ENCODE data around the gene METTL25B.

The METTL25B gene

DNA sequence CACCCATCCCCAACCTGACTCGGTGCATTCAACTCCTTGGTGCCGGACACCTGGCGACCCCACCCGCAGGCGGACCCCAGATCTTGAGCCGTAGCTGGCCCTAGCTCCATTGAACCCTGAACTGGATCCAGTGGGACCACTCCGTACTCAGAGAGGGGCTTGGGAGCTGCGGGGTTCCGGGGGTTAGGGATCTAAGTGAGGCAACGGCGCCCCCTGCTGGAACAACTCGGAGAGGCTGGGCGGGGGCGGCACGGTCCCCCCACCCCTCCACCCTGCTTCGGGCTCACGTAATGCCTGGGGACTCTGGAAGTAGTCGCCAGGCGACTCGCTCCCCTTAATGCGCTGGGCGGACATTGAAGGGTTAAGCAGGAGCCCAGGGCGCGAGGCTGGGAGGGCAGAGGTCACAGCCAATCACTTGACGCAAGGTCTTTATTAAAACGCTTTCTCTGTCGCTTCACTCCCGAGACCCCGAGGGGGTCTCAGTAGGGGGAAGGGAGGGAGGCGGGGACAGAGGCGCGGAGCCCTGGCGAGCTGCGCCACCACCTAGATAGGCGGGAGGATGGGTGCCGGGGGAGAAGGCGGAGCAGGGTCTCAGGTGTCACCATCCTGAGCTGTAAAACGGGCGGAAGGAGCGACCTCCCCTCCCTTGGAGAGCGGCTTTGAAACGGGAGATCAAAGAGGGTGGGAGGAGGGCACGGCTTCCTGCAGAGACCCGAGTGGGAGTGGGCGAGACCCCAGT lies 22.2 kb upstream of the METTL25B start:
- H3K4me1 Mint-ChIP-seq (ENCODE audit: low read depth in 2 of 2) = peaks cover 16 to 17% of the 10 kb centered on the region in 2 donors
- H3K27ac Mint-ChIP-seq = peak overlapping the region; percentile 87 to 91
- H3K4me3 Mint-ChIP-seq = peak overlapping the region; percentile 93 to 94
- peaks cover 11% of the 10 kb centered on the region for H3K36me3 Mint-ChIP-seq (ENCODE audit: insufficient read depth)
- no peaks in the 10 kb centered on the region for H3K9me3 Mint-ChIP-seq
- DNase-seq = peak; percentile 63 to 64 (median 64)
- peak; percentile 75 for ATAC-seq (replicated peaks)
- H3K27me3 Mint-ChIP-seq = peaks cover 6 to 28% of the 10 kb centered on the region in 2 donors

DNA sequence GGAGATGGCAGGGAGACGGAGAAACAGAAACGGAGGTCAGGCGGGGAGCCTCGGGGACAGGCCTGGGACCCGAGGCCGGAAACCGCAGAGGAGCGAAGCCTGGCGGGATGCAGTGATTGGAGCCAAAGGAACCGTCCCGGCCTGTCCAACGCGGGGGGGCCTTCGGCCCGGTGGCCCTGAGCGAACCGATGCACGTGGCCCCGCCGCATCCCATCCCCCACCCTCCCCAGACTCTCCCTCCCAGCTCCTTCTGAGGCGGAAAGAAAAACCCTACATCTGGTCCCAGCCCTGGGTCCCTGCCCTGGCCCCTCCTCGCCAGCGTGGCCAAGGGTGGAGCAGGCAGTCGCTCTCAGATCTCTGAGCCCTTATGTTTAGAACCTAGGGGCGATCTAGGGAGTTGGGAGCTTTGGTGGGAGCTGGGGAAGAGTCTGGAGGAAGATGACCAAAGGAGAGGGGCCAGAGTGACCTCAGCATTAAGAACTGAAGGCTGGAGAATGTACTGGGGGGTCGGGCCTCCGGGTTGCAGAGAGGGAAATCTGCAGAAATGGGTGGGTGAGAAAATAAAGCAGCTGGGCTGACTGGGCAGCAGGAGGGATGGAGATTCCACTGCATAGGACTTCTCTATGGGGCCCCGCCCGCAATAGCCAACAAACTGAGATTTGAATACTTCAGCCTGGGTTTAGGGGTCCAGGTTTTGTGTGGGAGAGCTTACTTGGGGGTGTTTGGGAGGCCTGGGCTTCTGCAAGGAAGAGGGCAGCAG lies 21.4 kb upstream of the METTL25B start:
- Mint-ChIP-seq H3K4me1 (ENCODE audit: low read depth in 2 of 2) (peaks cover 16 to 17% of the 10 kb centered on the region in 2 donors), H3K36me3 (ENCODE audit: insufficient read depth) (peaks cover 7% of the 10 kb centered on the region), H3K9me3 (no peaks in the 10 kb centered on the region), H3K4me3 (peak overlapping the region; percentile 93 to 94), H3K27ac (peak overlapping the region; percentile 87 to 91), H3K27me3 (peaks cover 6 to 22% of the 10 kb centered on the region in 2 donors)
- DNase-seq = no peak
- ATAC-seq (replicated peaks) = peak; percentile 24

DNA sequence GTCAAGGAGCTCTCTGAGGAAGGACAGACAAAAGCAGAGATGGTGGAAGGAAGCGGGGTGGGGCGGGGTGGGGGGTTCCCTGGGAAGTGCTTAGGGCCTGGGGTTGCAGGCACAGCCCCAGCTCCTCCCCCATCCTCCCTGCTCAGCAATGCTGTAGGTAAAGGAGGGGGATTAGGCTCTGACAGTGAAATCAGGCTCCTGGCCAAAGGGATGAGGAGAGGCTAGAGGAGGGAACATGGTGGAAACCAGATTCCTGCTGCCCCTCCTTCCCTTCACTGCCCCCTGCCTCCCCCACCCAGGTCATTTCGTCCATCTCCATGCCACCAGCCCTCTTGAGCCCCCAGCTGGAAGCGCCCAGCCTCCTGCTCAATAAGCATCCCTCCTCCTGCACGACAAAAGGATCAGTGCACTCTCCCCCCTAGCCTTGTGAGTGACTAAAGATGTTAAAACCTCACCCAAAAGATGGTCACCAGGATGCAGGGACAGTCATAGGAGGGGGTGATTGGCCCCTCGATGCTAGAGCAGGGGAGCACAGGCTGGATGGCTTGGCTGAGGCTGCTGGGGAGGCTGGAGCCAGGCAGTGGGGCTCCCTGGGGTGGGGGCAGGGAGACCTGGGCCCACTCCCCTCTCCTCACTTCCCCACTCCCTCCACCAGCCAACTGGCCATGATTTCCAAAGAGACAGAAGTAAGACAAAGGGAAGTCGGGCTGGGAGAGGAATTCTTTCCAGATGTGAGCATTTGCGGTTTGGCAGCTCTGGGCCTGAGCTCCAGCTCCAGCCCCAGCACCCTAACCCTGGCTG lies 20.7 kb upstream of the METTL25B start:
- ATAC-seq (replicated peaks) (no peak), DNase-seq (no peak)
- Mint-ChIP-seq H3K9me3 (no peaks in the 10 kb centered on the region), H3K27me3 (peaks cover 6 to 22% of the 10 kb centered on the region in 2 donors), H3K27ac (peak overlapping the region; percentile 82 to 91), H3K4me3 (peak overlapping the region; percentile 93 to 94), H3K4me1 (ENCODE audit: low read depth in 2 of 2) (peaks cover 16 to 17% of the 10 kb centered on the region in 2 donors), H3K36me3 (ENCODE audit: insufficient read depth) (peaks cover 7% of the 10 kb centered on the region)

DNA sequence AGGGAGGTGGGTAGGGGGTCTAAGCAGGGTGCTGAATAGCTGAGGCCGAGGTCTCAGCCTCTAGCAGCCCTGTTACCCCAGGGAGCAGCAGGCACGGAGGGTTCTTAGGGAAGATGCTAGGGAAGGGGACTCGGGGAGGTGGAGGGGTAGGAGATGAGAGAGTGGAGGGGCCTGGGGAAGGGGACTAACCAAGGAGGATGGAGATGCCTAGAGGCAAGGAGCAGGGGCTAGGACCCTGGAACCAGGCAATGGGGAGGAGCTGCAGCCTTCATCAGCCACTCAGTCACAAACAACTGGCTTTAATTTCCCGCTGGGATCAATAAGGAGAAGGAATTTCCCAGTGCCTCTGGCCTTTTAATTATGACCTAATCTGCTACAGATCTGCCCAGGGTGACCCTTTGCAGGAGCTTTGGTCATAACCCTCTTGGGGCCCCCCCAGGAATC lies 20.0 kb upstream of the METTL25B start:
- H3K27ac Mint-ChIP-seq = peak overlapping the region; percentile 26 to 32
- H3K36me3 Mint-ChIP-seq (ENCODE audit: insufficient read depth) = peaks cover 7% of the 10 kb centered on the region
- DNase-seq (no peak), ATAC-seq (replicated peaks) (no peak)
- no peaks in the 10 kb centered on the region for H3K9me3 Mint-ChIP-seq
- H3K4me3 Mint-ChIP-seq = no peak overlapping the region
- peaks cover 6 to 16% of the 10 kb centered on the region in 2 donors for H3K27me3 Mint-ChIP-seq
- peaks cover 16 to 17% of the 10 kb centered on the region in 2 donors for H3K4me1 Mint-ChIP-seq (ENCODE audit: low read depth in 2 of 2)

DNA sequence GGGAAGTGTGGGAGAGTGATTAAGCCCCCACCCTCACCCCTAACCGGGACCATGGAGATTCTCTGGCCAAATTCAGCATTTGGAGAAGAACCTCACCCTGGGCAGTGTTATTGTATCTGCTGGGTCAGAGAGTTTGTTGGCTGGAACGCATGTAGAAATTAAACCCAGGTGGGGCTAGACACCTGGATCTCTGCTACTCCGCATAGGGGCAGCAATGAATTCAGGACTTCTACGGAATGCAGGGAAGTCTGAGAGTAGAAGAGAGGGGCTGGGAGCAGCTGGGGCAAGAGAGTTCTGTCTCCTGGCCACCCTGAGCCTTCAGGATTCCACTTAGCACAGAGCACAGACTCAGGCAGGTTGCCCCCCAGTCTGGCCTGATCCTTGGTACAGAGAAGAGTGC lies 19.2 kb upstream of the METTL25B start:
- Mint-ChIP-seq H3K36me3 (ENCODE audit: insufficient read depth) (peaks cover 3% of the 10 kb centered on the region), H3K27ac (peak overlapping the region; percentile 26 to 32)
- no peak for ATAC-seq (replicated peaks)

DNA sequence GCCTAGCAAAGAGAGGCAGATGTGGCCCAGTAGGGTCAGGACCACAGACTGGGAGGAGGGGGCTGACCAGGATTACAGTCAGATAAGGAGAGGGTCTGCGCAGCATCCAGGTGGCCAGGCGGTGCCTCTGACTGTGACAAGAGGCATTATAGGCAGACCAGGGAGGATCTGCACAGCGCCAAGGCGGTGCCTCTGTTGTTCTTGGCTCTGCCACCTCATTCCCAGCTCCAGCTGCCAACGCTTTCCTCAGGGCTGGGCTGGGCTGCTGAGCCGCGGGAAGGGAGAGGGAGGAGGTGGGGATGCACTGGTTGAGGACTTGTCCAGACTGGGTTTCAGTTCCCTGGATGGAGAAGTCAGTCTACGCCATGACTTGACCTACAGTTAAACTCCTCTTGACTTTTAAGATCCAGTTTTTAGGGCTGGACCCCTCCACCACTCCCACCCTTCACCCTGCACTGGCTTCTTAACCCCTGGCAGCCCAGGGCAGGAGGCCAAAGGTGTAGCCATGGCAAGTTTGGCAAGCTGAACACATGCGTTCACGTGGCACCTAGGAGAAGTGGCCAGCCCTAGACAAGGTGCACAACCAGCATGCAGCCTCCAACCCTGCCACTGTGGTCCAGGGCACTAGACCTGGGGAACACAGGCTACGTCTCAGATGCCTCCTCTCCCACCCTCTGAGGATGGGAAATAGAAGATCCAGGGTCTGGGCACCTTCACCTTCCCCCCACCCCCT lies 18.3 kb upstream of the METTL25B start:
- no peaks in the 10 kb centered on the region for H3K27me3 Mint-ChIP-seq
- H3K4me3 Mint-ChIP-seq = no peak overlapping the region
- peaks cover 14 to 15% of the 10 kb centered on the region in 2 donors for H3K4me1 Mint-ChIP-seq (ENCODE audit: low read depth in 2 of 2)
- DNase-seq (no peak), ATAC-seq (replicated peaks) (no peak)
- no peaks in the 10 kb centered on the region for H3K9me3 Mint-ChIP-seq
- H3K27ac Mint-ChIP-seq = peak overlapping the region in 1 of 2 donors; percentile 32
- H3K36me3 Mint-ChIP-seq (ENCODE audit: insufficient read depth) = peaks cover 3% of the 10 kb centered on the region

More for the DNA sequence above, 19.2 kb upstream of the METTL25B start:
- H3K4me1 Mint-ChIP-seq (ENCODE audit: low read depth in 2 of 2) = peaks cover 16 to 17% of the 10 kb centered on the region in 2 donors
- H3K9me3 Mint-ChIP-seq = no peaks in the 10 kb centered on the region
- DNase-seq = no peak
- peaks cover 6 to 8% of the 10 kb centered on the region in 2 donors for H3K27me3 Mint-ChIP-seq
- H3K4me3 Mint-ChIP-seq = no peak overlapping the region

DNA sequence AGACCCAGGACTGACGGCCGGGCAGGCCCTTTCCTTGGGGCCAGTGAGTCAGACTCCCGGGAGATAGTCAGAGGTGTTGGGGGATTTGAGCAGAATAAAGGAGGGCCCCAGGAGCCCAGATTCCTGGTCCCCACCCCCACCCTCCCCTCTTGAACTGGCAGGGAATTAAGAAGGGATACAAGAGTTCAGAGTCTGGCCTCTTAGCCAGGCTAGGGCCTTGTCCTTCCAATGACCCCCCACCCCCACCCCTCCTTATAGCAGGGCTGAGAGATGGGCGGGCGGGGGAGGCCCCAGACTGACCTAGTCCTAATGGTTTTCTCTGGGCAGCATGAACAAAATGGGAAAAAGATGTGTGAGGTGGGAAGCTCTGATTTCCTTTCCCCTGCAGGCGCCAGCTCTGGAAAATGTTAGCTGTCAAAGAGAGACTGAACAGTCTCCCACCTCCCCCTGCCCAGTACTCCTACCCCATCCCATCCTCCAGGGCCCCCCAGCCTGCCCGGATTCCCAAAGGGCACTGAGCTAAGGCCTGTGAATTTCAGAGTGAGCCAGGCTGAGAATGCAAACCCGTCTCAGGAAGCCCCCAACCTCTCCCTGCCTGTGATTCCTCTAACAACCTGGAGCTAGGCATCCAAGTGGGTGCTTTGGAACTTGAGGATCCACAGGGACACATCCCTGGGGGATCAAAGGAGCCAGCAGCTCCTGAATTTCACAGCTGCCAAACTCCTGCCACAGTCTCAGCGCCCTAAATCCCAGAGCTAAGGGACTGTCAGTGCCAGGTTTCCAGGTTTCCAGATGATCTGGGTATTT lies 17.1 kb upstream of the METTL25B start:
- Mint-ChIP-seq H3K27me3 (no peaks in the 10 kb centered on the region), H3K9me3 (no peaks in the 10 kb centered on the region), H3K27ac (no peak overlapping the region), H3K4me1 (ENCODE audit: low read depth in 2 of 2) (peaks cover 7 to 13% of the 10 kb centered on the region in 2 donors), H3K4me3 (no peak overlapping the region), H3K36me3 (ENCODE audit: insufficient read depth) (no peaks in the 10 kb centered on the region)
- no peak for DNase-seq
- ATAC-seq (replicated peaks) = no peak

DNA sequence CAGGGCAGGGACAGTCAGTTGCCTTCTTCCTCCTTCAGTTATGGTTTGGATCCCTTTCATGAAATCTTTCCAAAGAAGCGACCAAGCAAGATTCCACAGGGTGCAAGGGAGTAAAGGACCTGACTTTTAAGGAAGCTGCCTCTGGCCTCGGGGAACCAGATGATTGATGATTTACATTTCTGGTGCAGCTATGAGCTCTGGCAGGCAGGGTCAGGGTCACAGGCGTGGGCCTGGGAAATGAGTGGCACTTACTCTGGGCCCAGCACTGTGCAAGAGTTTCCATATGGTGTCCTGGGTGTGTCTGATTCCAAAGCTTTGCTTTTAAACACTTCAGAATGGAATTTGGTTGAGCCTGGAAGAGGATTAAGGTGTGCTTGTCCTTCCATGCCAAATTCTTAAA lies 15.6 kb upstream of the METTL25B start:
- peaks cover 3 to 13% of the 10 kb centered on the region in 2 donors for H3K4me1 Mint-ChIP-seq (ENCODE audit: low read depth in 2 of 2)
- H3K27me3 Mint-ChIP-seq = no peaks in the 10 kb centered on the region
- H3K4me3 Mint-ChIP-seq = no peak overlapping the region
- ATAC-seq (replicated peaks) = no peak
- H3K36me3 Mint-ChIP-seq (ENCODE audit: insufficient read depth) = no peaks in the 10 kb centered on the region
- DNase-seq = no peak
- no peak overlapping the region for H3K27ac Mint-ChIP-seq
- no peaks in the 10 kb centered on the region for H3K9me3 Mint-ChIP-seq

DNA sequence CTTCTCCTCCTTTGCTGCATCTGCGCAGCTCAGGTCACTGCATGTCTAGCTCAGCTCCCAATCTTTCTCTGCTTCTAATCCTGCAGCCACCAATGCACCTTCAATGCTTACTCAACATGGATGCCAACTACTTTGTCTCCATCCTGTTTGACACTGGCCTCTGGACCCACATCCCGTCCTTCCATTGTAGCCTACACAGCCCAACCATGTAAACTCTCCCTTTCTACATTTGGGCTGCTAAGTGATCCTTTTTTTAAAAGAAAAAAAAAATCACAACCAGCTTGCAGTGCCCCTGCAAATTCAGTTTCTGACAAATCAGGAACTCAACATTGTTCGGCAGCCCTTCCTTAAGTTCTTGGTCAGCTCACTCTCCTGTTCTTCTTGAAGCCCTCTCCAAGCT lies 13.4 kb upstream of the METTL25B start:
- H3K27me3 Mint-ChIP-seq = no peaks in the 10 kb centered on the region

DNA sequence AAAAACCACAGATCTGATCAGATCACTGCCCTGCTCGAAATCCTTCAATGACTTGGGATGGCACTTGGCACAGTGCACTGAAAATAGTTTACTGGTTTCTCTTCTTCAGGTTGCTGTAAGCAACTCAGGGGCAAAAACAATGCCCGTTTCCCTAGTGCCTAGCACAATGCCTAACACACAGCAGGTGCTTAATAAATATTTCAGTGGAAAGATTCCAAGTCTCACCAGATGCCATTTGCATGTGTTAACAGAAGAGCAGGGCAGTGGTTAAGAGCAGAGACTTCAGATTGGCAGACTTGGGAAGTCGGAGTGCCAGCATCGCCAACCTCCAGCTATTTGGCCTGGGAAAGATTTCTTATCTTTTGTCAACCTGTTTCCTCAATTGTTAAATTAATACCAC lies 10.9 kb upstream of the METTL25B start:
- peaks cover 34% of the 10 kb centered on the region for H3K36me3 Mint-ChIP-seq (ENCODE audit: insufficient read depth)
- H3K4me1 Mint-ChIP-seq (ENCODE audit: low read depth in 2 of 2) = peaks cover 4 to 13% of the 10 kb centered on the region in 2 donors
- no peaks in the 10 kb centered on the region for H3K27me3 Mint-ChIP-seq
- H3K27ac Mint-ChIP-seq = no peak overlapping the region
- no peak for ATAC-seq (replicated peaks)
- H3K9me3 Mint-ChIP-seq = no peaks in the 10 kb centered on the region
- H3K4me3 Mint-ChIP-seq = no peak overlapping the region
- no peak for DNase-seq

More for the DNA sequence above, 13.4 kb upstream of the METTL25B start:
- Mint-ChIP-seq H3K36me3 (ENCODE audit: insufficient read depth) (peaks cover 10% of the 10 kb centered on the region), H3K4me3 (no peak overlapping the region), H3K27ac (peak overlapping the region; percentile 26 to 39), H3K4me1 (ENCODE audit: low read depth in 2 of 2) (peaks cover 2 to 13% of the 10 kb centered on the region in 2 donors), H3K9me3 (no peaks in the 10 kb centered on the region)
- DNase-seq = no peak
- no peak for ATAC-seq (replicated peaks)

DNA sequence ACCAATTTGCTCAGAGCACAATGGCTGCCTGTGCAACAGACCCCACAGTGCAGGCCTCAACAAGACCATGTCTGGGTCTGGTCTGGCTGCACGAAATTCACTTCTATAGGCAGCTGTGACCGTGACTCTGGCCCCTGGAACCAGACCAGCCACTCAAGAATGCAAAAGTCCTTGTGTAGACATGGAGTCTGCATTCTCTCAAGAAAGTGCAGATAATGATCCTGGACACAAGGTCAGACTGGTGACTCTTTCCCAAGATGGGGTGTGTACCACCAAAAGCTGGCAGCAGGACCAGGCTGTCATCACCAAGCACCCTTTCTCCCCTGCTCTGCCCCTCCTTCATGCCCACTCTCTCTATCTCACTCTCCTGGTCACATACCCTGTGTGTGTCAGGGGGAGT lies 7.1 kb upstream of the METTL25B start:
- Mint-ChIP-seq H3K36me3 (ENCODE audit: insufficient read depth) (peaks cover 51% of the 10 kb centered on the region), H3K4me3 (no peak overlapping the region), H3K9me3 (no peaks in the 10 kb centered on the region), H3K27me3 (no peaks in the 10 kb centered on the region), H3K4me1 (ENCODE audit: low read depth in 2 of 2) (peaks cover 10 to 21% of the 10 kb centered on the region in 2 donors), H3K27ac (no peak overlapping the region)
- DNase-seq (no peak), ATAC-seq (replicated peaks) (no peak)

DNA sequence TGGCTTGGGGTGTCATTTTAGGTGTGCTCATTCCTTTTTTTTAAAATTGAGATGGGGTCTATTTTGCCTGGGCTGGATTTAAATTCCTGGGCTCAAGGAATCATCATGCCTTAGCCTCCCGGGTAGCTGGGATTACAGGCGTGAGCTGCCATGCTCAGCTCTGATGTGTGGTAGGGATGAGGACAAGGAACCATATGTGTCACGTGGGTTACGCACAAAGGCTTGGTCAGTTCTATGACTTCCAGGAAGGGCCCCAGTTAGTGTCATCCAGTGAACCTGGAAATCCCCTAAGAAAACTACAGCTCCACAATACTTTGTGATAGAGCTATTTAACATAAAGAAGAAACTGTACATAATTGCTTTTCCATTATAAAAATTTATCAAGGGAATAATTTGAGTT lies 6.7 kb upstream of the METTL25B start:
- Mint-ChIP-seq H3K27ac (no peak overlapping the region), H3K9me3 (no peaks in the 10 kb centered on the region), H3K4me1 (ENCODE audit: low read depth in 2 of 2) (peaks cover 10 to 19% of the 10 kb centered on the region in 2 donors), H3K27me3 (no peaks in the 10 kb centered on the region), H3K36me3 (ENCODE audit: insufficient read depth) (peaks cover 51% of the 10 kb centered on the region), H3K4me3 (no peak overlapping the region)
- DNase-seq = no peak
- ATAC-seq (replicated peaks) = no peak
